ENCODE data around the gene F7. TPM values are rescaled to one million over a fixed set of nuclear protein-coding genes. Genes with fewer than 3 reads are reported as not detected.

F7 gene
- total RNA-seq, 1 donor from 2014 or later, result 0.60 TPM

DNA sequence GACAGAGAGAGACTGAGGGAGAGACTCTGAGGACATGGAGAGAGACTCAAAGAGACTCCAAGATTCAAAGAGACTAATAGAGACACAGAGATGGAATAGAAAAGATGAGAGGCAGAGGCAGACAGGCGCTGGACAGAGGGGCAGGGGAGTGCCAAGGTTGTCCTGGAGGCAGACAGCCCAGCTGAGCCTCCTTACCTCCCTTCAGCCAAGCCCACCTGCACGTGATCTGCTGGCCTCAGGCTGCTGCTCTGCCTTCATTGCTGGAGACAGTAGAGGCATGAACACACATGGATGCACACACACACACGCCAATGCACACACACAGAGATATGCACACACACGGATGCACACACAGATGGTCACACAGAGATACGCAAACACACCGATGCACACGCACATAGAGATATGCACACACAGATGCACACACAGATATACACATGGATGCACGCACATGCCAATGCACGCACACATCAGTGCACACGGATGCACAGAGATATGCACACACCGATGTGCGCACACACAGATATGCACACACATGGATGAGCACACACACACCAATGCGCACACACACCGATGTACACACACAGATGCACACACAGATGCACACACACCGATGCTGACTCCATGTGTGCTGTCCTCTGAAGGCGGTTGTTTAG is 13.7 kb downstream of the F7 start:
- TF ChIP-seq, protein P1, sequence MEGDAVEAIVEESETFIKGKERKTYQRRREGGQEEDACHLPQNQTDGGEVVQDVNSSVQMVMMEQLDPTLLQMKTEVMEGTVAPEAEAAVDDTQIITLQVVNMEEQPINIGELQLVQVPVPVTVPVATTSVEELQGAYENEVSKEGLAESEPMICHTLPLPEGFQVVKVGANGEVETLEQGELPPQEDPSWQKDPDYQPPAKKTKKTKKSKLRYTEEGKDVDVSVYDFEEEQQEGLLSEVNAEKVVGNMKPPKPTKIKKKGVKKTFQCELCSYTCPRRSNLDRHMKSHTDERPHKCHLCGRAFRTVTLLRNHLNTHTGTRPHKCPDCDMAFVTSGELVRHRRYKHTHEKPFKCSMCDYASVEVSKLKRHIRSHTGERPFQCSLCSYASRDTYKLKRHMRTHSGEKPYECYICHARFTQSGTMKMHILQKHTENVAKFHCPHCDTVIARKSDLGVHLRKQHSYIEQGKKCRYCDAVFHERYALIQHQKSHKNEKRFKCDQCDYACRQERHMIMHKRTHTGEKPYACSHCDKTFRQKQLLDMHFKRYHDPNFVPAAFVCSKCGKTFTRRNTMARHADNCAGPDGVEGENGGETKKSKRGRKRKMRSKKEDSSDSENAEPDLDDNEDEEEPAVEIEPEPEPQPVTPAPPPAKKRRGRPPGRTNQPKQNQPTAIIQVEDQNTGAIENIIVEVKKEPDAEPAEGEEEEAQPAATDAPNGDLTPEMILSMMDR (IDR thresholded peaks at IDR 0.05), result no peak
- Mint-ChIP-seq H3K27ac (ENCODE audit: unreplicated experiment) (no peak overlapping the region), H3K4me1 (ENCODE audit: low read depth) (peaks cover 14% of the 10 kb centered on the region), H3K4me3 (ENCODE audit: unreplicated experiment) (no peak overlapping the region), H3K27me3 (ENCODE audit: low read depth) (peaks cover 5% of the 10 kb centered on the region), H3K36me3 (ENCODE audit: low read depth) (no peaks in the 10 kb centered on the region), H3K9me3 (ENCODE audit: low read depth) (no peaks in the 10 kb centered on the region)
- DNase-seq (ENCODE audit: low spot score), result no peak

DNA sequence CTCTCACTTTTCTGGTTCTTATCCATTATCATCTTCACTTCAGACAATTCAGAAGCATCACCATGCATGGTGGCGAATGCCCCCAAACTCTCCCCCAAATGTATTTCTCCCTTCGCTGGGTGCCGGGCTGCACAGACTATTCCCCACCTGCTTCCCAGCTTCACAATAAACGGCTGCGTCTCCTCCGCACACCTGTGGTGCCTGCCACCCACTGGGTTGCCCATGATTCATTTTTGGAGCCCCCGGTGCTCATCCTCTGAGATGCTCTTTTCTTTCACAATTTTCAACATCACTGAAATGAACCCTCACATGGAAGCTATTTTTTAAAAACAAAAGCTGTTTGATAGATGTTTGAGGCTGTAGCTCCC is 14.2 kb downstream of the F7 start:
- TF ChIP-seq, protein P1 (IDR thresholded peaks at IDR 0.05), result no peak
- H3K4me1 Mint-ChIP-seq (ENCODE audit: low read depth), result peaks cover 14% of the 10 kb centered on the region
- no peak overlapping the region for H3K4me3 Mint-ChIP-seq (ENCODE audit: unreplicated experiment)
- no peak overlapping the region for H3K27ac Mint-ChIP-seq (ENCODE audit: unreplicated experiment)
- H3K36me3 Mint-ChIP-seq (ENCODE audit: low read depth), result no peaks in the 10 kb centered on the region
- no peak for DNase-seq (ENCODE audit: low spot score)
- no peaks in the 10 kb centered on the region for H3K9me3 Mint-ChIP-seq (ENCODE audit: low read depth)
- H3K27me3 Mint-ChIP-seq (ENCODE audit: low read depth), result peaks cover 5% of the 10 kb centered on the region

DNA sequence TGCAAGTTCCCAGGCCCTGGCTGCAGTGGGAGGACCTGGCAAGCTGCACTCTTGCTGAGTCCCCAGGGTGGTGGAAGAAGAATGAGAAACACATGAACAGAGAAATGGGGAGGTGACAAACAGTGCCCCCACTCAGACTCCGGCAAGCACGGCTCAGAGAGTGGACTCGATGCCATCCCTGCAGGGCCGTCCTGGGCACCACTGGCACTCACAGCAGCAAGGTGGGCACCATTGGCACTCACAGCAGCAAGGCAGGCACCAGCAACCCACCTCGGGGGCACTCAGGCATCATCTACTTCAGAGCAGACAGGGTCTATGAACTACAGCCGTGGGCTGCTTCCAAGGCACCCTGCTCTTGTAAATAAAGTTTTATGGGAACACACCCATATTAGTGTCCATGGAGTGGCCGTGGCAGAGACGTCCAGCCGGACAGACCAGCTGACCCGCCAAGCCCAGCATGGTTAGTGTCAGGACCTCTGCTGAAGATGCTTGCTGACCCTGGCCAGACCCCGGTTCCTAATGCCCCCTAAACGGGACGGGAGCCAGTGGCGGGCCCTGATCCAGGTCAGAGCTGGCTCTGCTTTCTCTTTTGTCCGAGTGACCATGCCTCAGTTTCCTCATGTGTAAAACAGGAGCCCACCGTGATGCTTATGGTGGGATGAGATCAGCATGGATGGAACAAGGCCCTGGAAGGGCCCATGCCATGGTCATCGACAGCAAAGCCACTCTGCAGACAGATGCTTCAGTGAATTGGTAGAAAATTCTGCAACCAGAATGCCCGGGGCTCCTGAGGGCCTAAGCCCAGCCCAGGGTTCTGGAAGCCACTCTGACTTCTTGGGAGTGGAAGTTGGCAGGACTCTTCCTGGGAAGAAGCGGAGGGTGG is 14.9 kb downstream of the F7 start:
- Mint-ChIP-seq H3K4me1 (ENCODE audit: low read depth) (peaks cover 14% of the 10 kb centered on the region), H3K27me3 (ENCODE audit: low read depth) (peaks cover 5% of the 10 kb centered on the region), H3K27ac (ENCODE audit: unreplicated experiment) (no peak overlapping the region), H3K36me3 (ENCODE audit: low read depth) (no peaks in the 10 kb centered on the region), H3K9me3 (ENCODE audit: low read depth) (no peaks in the 10 kb centered on the region), H3K4me3 (ENCODE audit: unreplicated experiment) (no peak overlapping the region)
- peak; percentile 82 for DNase-seq (ENCODE audit: low spot score)
- TF ChIP-seq, protein P1 (IDR thresholded peaks at IDR 0.05), result no peak

DNA sequence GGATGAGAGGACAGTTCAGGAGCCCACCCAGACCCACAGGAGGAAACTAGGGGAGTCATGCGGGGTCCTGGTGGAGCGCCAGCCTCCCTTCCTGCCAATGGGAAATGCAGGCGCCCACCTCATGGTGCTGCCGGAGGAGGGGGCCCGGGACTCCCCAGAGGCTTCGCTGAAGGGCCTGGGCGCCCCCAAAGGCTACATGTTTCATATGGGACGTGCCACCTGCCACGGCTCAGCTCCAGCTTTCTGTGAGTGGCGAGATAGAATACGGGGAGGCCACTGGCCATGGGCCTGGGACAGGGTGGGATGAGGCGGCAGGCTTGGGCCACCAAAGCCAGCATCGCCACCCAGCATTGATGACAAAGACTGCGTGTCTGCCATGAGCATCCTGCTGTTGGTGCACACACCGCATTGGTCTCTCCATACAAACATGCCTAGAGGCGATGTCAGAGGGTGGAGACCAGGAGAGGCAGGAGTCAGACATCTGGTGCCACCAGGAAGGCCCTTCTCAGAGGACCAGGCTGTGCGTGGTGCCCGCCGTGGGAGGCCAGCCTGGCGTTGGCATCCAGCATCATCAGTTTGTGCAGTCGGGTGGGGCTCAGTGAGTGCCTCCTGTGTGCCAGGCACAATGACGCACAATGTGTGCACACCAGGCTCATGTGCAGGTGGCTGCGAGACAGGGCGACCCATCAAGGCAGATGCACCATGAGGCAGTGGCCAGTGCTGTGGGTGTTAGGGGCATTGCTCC is 15.8 kb downstream of the F7 start:
- Mint-ChIP-seq H3K36me3 (ENCODE audit: low read depth) (no peaks in the 10 kb centered on the region), H3K9me3 (ENCODE audit: low read depth) (no peaks in the 10 kb centered on the region), H3K27me3 (ENCODE audit: low read depth) (peaks cover 5% of the 10 kb centered on the region), H3K4me1 (ENCODE audit: low read depth) (peaks cover 14% of the 10 kb centered on the region), H3K27ac (ENCODE audit: unreplicated experiment) (no peak overlapping the region), H3K4me3 (ENCODE audit: unreplicated experiment) (no peak overlapping the region)
- no peak for DNase-seq (ENCODE audit: low spot score)
- TF ChIP-seq, protein P1 (IDR thresholded peaks at IDR 0.05), result no peak

DNA sequence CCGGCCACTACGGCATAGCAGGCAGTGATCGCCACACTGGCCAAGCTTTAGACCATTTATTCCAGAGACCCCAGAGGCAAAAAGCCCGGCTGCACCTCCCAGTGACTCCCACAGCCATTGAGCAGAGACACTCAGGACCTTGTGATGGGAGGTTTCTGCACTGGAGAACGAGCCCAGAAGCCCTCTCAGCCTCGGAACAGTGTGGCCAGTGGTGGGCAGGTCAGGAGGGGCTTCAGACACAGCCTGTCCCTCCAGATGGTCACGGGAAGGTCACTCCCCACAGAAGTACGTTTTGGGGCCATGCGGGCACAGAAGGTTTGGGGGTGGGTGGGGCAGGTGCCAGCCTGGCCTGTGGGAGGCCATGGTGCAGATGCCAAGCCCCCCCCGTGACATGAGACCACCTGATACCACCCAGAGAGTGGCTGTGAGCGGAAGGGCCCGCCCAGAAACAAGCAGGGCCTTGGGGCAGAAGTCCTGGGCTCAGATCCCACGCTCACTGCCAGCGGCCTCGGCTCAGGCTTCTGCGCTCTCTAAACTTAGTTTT is 16.4 kb downstream of the F7 start:
- Mint-ChIP-seq H3K27ac (ENCODE audit: unreplicated experiment) (peak overlapping the region; percentile 41), H3K27me3 (ENCODE audit: low read depth) (peaks cover 5% of the 10 kb centered on the region), H3K4me3 (ENCODE audit: unreplicated experiment) (no peak overlapping the region), H3K36me3 (ENCODE audit: low read depth) (no peaks in the 10 kb centered on the region), H3K9me3 (ENCODE audit: low read depth) (no peaks in the 10 kb centered on the region), H3K4me1 (ENCODE audit: low read depth) (peaks cover 14% of the 10 kb centered on the region)
- DNase-seq (ENCODE audit: low spot score), result no peak
- TF ChIP-seq, protein P1 (IDR thresholded peaks at IDR 0.05), result no peak
